GM19035 (cell line): ENCODE measurements around the gene NNMT.

ENCODE experiments used
- ATAC-seq: cut with Tn5 transposase; IDR thresholded peaks from one replicate; pipeline ENCODE4 v1.9.1; 2021; ENCODE audit not compliant: unreplicated experiment

NNMT gene

DNA sequence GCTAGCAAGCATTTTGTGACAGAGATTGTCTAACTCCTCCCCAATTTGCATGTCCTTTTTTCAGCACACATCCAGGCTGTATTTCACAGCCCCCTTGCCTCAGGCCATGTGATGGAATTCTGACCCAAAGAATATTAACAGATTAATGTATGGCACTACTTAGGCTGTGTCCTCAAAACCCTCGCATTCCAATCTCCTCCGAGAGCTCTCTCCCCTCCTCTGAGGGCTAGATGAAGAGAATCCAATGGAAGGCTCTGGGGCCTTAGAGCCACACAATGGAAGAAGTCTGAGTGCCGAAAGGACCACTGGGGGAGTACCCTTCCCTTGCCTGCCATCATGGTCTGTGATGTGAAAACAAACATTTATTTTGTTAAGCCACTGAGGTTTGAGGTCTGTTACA lies 13.7 kb upstream of the NNMT start:
- no peak for ATAC-seq

DNA sequence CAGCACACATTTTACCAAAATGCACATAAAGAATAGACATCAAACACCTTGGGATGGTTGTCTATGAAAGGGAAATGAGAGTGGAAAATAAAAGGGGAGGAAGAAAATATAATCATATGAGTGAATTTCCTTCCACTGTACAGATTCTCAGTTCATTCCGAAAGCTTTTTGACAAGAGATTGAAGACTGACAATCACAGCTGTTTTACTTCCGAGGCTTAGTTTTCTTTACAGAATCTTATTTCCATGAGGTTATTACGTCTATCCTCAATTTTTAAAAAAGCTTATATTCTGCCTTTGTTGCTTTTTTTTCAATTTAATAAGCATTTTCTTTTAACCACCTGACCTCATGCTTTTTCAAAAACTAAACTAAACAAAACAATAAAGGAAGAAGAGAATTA lies 12.8 kb upstream of the NNMT start:
- ATAC-seq: no peak

DNA sequence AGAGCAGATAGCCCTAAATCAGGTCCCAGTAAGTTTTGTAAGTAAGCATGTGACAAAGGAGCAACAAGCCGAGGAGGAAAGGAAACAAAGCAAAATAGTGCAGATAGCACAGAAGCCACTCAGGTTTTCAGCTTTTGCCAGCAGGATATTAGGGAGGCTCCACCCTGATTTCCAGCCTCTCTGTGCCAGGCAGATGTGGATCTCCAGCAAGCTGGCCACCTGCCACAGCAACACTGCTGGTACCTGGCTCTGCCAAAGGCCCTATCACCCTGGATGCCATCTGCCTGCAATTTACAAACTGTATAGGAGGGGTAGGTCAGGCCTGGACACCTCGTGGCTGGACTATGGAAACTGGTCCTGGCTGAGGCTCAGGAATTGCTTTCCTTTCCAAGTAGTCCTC lies 12.2 kb upstream of the NNMT start:
- ATAC-seq: no peak

DNA sequence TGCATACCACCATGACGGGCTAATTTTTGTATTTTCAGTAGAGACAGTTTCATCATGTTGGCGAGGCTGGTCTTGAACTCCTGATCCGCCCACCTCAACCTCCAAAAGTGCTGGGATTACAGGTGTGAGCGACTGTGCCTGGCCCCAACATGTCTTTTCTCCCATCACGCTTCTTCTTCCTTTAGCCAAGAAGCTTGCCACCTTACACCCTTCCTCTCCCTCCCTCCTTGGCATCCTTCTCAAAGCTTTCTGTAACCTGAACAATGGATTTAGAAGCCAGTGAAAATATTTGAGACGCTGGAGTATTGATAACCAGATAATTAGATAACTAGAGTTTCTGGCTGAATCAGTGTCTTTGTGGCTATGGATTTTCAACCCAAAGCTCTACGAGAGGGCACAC lies 11.3 kb upstream of the NNMT start:
- ATAC-seq: no peak

DNA sequence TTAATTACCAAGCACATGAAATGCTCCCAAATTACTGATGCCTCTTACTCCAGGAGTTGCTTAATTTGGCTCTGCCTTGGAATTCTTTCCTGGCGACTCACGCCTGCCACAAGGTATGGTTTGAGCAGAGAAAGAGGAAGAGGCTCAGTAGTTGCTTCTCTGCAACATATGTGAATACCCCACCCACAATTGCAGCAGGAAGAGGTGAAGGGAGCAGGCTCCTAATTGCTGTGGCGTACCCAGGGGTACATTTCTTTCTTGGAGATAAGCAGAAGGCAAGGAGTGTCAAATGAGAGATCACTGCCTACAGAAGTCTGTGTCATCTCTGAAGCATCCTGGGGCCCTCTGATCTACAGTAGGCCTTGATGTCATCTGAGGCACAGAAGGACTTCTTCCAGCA lies 10.6 kb upstream of the NNMT start:
- ATAC-seq: no peak

DNA sequence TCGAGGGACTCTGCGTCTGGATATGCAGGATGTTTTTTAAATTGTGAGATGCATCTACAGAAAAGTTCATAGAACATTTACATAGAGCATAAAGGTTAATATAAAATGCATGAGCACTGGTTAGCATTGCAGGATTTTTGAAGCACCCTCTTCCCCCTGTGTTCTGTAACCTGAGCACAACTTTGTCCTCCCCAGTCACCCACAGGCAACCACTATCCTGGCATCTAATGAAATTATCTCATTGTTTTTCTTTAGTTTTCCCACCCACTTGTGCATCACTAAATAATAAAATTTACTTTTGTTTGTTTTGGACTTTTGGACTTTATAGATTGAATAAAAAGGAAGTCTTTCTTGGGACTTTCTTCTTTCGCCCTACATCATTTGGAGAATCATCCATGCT lies 10.0 kb upstream of the NNMT start:
- ATAC-seq: no peak

DNA sequence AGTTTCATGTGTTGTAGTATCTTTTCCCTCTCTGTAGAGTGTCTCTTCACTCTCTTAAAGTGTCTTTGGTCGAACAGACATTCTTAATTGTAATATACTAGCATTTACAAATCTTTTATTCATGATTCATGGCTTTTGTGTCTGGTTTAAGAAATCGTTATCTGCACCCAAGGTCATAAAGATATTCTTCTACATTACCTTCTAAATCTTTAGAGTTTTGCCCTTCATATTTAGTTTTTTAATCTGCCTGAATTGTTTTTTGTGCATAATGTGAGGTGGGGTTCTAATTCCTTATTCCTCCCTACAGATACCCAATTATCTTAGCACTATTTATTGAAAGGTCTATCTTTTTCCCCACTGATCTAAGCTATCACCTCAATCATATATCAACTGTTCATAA lies 9.0 kb upstream of the NNMT start:
- ATAC-seq: no peak

DNA sequence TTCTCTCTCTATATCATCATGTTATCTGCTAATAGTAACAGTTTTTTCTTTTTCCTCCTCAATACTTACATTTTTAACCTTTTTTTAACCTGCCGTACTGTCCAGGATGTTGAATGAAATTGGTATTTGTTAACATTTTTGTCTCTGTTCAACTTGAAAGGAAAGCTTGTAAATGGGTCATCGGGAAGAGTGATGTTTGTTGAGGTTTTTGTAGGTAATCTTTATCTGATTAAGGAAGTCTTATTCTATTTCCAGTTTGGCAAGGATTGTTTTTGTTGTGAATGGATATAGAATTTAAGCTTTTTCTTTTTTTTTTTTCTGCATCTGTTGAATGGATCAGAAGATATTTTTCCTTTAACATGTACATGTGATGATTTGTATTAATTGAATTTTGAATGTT lies 8.1 kb upstream of the NNMT start:
- ATAC-seq: no peak

DNA sequence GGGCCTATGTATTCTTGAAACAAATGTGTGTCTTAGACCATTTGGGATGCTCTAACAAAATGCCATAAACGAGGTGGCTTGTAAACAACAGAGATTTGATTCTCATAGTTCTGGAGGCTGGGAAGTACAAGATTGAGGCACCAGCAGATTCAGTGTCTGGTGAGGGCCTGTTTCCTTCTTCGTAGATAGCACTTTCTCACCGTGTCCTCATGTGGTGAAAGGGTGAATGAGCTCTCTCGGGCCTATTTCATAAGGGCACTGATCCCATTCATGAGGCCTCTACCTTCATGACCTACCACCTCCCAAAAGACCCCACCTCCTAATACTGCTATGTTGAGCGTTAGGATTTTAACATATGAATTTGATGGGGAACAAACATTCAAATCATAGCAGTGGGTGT lies 6.4 kb upstream of the NNMT start:
- ATAC-seq: no peak

DNA sequence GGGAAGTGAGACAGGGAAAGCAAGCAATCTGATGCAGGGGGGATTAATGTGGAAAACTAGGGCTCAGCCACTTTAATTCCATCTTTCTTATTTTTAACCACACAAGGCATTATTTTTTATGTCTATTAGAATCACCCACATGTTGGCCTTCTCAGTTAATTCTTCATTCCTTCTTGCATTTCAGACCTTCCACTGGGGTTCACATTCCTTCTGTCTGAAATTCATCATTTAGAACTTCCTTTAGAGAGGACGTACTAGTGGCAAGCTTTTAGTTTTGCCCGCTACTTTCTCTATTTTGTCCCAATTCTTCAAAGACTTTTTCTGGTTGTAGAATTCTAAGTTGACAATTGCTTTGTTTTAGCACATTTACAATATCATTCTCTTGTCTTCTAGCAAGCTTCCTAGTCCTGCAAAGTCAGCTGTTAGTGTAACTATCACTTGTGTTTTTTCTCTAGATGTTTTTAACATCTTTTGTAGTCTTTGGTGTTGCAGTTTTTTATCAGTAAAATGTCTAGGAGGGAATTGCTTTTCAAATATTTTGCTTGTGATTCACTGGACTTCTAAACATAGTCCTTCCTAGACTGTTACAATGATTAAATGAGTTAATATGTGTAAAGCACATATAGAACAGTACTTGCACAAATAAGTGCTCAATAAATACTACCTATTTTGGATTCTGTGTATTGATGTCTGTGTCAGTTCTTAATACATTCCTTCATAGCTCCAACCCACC lies 5.5 kb upstream of the NNMT start:
- no peak for ATAC-seq

DNA sequence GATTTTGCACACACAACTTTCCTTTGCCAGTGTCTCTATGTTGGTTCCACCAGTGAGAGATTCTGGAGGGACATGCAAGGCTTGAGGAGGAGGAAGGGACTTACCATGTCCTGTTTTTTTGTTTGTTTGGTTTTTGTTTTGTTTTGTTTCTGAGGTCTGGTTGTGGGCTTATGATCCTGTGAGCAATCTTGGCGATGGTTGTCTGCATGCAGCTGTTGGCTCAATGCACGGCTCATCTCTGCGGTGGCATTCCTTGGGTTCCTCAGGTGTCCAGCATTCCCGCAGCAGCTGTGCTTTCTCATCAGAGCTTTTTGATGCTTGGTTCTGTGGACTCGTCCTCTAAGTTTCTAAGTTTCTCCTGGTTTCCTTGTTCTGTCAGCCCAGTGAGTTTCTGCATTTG lies 4.8 kb upstream of the NNMT start:
- ATAC-seq: no peak

DNA sequence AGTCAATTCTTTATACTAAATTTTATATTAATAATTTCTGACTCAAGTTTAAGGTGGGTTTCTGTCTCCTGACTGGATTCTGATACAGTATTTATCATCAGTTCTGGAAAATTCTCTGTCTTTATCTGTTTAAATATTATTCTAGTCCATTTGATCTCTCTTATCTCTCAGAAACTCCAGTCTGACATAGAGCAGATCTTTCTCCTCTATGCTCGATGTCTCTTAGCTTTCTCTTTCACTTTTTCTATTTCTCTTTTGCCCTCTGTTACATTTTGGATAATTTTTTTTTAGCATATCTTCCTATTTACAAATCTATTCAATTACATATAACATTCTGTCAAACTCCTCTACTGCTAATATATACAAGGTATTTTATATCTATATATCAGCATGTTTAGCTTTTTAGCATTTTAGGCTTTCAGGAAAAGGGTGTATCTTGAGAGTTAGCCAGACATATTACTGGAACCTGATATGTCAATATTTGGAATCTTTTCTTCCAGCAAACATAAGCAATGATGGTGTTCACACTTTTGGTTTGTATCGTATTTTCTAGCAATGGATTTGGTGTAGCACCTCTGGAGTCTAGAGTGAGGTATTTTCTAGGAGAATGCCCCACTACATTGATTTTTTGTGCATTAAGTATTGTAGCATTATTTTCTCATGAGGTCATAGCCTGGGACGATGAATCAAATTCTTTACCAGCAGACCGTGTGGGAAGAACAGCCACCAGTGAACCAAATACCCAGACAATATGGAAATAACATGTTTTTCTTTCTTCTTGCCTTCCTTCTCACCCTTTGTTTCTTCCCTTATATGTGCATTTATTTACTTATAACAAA lies 4.1 kb upstream of the NNMT start:
- no peak for ATAC-seq

DNA sequence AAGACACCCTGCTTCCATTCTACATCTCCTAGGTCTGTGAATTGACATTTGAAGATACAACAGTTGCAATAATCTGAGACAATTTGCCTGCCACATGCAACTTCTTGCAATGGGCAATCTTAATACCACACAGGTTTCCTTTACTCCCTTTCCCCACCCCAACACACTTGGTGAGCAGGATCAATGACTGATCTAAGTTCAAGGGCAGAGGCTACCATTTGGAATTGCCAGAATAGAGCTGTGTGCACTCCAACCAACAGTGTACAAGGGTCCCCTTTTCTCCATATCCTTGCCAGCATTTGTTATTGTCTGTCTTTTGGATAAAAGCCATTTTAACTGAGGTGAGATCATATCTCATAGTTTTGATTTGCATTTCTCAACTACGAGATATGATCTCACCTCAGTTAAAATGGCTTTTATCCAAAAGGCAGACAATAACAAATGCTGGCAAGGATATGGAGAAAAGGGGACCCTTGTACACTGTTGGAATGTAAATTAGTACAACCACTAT lies 2.9 kb upstream of the NNMT start:
- no peak for ATAC-seq

DNA sequence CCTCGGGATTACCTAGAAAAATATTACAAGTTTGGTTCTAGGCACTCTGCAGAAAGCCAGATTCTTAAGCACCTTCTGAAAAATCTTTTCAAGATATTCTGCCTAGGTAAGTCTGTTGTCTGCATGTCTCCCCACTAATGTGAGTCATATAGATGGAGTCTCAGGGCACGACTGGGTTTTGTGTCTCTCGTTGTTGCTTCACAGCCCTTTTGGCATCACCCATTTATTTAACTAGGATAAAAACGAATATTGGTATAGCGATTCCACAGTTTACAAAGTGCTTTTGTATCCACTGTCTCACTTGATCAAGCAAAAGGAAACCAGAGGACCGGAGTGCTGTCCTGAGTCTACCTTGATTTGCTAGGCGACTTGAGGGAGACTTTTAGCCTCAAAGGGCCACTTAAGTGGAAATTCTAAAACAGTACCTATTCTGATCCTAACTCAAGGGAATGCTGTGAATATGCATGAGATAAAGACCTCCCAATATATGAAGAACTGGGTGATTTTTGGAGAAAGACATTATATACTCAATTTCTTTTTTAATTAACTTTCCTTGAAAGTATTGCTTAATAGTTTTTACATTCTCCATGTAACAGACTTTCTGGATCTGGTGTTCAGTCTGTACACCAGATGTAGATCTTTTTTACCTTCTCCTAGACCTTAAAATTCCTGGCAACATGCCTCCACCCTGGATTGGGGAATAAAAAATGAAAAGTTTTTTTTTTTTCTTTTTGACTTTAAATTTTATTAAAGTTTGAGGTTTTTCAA lies 590 bp downstream of the NNMT start:
- ATAC-seq: no peak

DNA sequence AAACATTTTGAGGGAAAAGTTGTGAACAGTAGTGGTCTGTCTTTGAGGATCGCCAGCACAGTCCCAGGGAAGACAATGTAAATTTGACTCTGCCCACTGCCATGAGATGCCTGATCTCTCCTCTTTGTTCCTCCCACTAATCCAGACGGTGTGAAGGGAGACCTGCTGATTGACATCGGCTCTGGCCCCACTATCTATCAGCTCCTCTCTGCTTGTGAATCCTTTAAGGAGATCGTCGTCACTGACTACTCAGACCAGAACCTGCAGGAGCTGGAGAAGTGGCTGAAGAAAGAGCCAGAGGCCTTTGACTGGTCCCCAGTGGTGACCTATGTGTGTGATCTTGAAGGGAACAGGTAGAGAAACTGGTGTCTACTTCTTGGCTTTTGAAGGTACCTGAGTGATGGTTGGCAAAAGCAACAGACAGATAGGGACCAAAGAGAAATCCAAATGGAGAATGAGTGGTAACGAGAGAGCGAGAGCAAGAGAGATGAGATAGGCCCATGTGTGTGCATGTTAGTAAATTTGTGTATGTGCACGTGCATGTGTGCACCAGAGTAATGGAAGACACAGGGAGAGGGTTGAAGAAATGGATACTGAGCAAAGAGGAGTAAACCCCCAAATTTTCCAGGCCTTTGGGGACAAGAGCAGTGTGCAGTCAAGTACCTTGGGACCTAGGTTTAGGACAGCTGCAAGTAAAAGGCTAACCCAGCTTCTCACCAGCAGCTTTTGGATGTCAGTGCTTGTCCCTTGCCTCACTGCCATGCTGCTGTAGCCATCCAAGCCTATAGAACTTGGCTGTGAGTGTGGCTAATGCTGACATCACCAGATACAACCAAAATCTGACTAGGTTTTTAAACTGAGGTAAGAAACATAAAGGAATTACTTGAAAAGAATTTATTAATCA lies 1.9 kb downstream of the NNMT start:
- no peak for ATAC-seq

DNA sequence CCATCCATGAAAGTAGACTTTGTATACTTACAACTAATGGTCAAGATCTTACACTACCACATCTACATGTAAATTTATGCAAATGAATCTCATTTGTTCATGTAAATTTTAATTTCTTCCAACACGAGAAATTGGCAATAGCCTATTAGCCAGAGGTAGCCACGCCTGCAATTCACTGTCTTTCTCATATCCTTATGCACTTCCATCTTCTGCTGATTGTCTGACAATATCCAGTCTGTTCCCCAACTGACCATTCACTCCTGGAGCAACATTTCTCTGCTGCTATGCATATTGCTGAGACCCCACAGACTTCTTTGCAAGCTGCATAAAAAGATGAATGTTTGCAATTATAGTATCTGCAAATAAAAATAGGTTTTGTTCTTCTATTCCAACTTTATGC lies 2.5 kb downstream of the NNMT start:
- ATAC-seq: no peak

DNA sequence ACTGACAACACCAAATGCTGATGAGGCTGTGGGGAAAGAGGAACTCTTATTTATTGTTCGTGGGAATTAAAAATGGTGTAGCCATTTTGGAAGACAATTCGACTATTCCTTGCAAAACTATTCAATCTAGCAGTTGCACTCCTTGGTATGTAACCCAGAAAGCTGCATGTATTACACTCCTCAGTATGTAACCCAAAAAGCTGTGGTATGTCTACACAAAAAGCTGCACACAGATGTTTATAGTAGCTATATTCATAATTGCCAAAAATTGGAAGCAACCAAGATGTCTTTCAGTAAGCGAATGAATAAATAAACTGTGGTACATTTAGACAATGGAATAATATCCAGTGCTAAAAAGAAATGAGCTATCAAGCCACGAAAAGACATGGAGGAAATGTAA lies 4.9 kb downstream of the NNMT start:
- ATAC-seq: no peak

DNA sequence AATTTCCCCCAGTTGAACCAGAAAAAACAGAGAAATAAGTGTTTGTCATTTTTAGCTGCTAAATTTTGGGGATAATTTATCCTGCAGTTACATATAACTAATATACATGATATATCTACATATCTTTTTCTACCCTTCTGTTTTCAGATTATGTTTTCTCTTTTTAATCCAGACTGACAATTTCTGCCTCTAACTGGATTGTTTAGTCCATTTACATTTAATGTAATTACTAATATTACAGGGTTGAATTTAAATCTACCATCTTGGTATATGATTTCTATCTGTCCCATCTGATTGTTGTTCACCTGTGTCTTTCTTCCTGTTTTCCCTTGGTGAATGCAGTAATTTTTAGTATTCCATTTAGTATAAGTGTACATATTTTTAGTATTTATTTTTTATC lies 5.7 kb downstream of the NNMT start:
- no peak for ATAC-seq

DNA sequence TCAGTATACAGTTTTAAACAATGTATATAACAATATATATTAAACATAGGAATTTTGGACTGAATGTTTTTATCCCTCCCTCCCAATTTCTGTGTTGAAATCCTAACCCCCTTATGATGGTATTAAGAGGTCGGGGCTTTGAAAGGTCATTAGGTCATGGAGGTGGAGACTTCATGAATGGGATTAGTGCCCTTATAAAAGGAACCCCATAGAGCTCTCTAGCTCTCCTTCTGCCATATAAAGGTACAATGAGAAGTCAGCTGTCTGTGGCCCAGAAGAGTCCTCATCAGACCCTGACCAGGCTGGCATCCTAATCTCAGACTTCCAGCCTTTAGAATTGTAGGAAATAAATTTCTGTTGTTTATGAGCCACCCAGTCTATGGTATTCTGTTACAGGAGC lies 6.5 kb downstream of the NNMT start:
- ATAC-seq: no peak

DNA sequence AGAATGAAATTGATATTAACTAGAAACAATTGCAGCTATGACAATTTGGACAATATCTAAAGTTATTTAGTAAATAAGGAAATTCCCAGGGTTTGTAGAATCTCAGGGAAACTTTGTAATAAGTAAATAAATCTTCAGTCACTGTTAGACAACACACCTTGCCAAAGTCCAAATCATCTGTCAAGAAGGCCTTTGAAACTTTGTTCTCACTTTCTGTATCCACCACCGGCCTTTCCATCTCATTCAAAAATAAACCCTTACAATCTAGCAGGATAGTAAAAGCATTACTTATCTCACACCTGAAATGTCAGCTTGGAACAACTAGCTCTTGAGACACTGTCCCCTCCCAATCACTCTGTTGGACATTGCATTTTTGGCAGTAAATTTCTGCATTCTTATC lies 7.9 kb downstream of the NNMT start:
- no peak for ATAC-seq

DNA sequence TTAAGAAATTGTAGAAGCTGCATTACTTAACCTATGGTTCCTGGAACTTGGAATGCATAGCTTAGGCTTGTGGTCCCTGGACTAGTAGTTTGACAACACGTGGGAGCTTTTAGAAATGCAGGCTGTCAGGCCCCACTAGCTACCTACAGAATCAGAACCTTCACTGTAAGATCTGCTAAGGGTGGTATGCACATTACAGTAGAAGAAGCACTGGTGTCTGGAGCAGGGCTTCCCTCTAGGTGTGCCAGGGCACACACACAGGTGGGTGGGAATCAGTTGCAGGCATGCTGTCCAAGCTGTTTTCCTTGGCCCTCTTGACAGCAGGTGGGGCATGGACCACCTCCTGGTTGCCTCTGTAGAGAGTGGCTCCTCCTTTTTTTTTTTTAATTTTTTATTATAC lies 8.8 kb downstream of the NNMT start:
- no peak for ATAC-seq
